IMR-90 (cell line): Measurements from ENCODE around the gene AP3D1. TPM values are rescaled to one million over a fixed set of nuclear protein-coding genes. Genes with fewer than 3 reads are reported as not detected.

Experiments
- ATAC-seq: fragments of 200-7000 bp; cut with Tn5 transposase; 2 replicates; pipeline ENCODE4 v1.9.1; 2020; ENCODE audit warnings: low read depth, mild to moderate bottlenecking, moderate library complexity
- BruUV-seq: library from RNA; stranded (reverse); fragments of 400-500 nt; replicated peaks from 2 replicates; lab custom pipeline; 2021; lab: Mats Ljungman, UMichigan
- CTCF ChIA-PET: fragments of 300-600 bp; formaldehyde crosslinking; extraction: SDS; loops from one replicate; lab custom pipeline; 2021; ENCODE audit warnings: antibody characterized with exemption; lab: Yijun Ruan, JAX
- POLR2A ChIA-PET: fragments of 300-600 bp; sonication (Branson Sonifier 250); formaldehyde crosslinking; loops from one replicate; lab custom pipeline; 2022; ENCODE audit warnings: antibody characterized with exemption; ENCODE audit not compliant: unreplicated experiment; lab: Charles Lee
- DNase-seq: peaks from one replicate; pipeline ENCODE4 v3.0.0; 2013
- H2AFZ ChIP-seq: replicated peaks from 2 replicates; pipeline ENCODE3; 2013; ENCODE audit warnings: low read length, mild to moderate bottlenecking; ENCODE audit not compliant: poor library complexity
- H2AK5ac ChIP-seq: 2 replicates; pipeline ENCODE4 v1.6.1; 2013; ENCODE audit warnings: low read depth, low read length, inconsistent platforms
- H2AK9ac ChIP-seq: replicated peaks from 2 replicates; pipeline ENCODE3; 2013; ENCODE audit warnings: mild to moderate bottlenecking, low read depth, low read length, moderate library complexity; ENCODE audit not compliant: poor library complexity
- H2BK120ac ChIP-seq: 2 replicates; pipeline ENCODE4 v1.6.1; 2013; ENCODE audit warnings: low read depth, low read length, inconsistent platforms
- H2BK15ac ChIP-seq: 3 replicates; pipeline ENCODE4 v1.6.1; 2013; ENCODE audit warnings: low read depth, low read length, inconsistent platforms
- H2BK20ac ChIP-seq: 2 replicates; pipeline ENCODE4 v1.6.1; 2013; ENCODE audit warnings: low read depth, mild to moderate bottlenecking, inconsistent platforms, low read length, moderate library complexity
- H2BK5ac ChIP-seq: 2 replicates; pipeline ENCODE4 v1.6.1; 2013; ENCODE audit warnings: mild to moderate bottlenecking, low read depth, low read length, inconsistent platforms; ENCODE audit not compliant: poor library complexity, severe bottlenecking
- H3K14ac ChIP-seq: replicated peaks from 2 replicates; pipeline ENCODE4 v1.6.1; 2013; ENCODE audit warnings: low read depth, low read length, inconsistent platforms
- H3K18ac ChIP-seq: 2 replicates; pipeline ENCODE4 v1.6.1; 2013; ENCODE audit warnings: low read depth, low read length, control low read depth
- H3K23ac ChIP-seq: 2 replicates; pipeline ENCODE4 v1.6.1; 2013; ENCODE audit warnings: low read depth, low read length, inconsistent platforms
- H3K27ac ChIP-seq: 2 replicates; pipeline ENCODE4 v1.5.1; 2013; ENCODE audit warnings: mild to moderate bottlenecking, control low read depth, low read length; ENCODE audit not compliant: insufficient read depth
- H3K27me3 ChIP-seq: 2 replicates; pipeline ENCODE4 v1.6.1; 2013; ENCODE audit warnings: low read length; ENCODE audit not compliant: control insufficient read depth, insufficient read depth
- H3K36me3 ChIP-seq: 2 replicates; pipeline ENCODE4 v1.6.1; 2013; ENCODE audit warnings: low read length, mixed read lengths; ENCODE audit not compliant: control insufficient read depth, insufficient read depth
- H3K4ac ChIP-seq: 2 replicates; pipeline ENCODE4 v1.6.1; 2013; ENCODE audit warnings: low read depth, low read length, inconsistent platforms
- H3K4me1 ChIP-seq: 2 replicates; pipeline ENCODE4 v1.6.1; 2013; ENCODE audit warnings: low read length, mixed read lengths; ENCODE audit not compliant: control insufficient read depth, insufficient read depth
- H3K4me2 ChIP-seq: 2 replicates; pipeline ENCODE4 v1.6.1; 2013; ENCODE audit warnings: low read depth, mild to moderate bottlenecking, control low read depth, low read length, moderate library complexity
- H3K4me3 ChIP-seq: 2 replicates; pipeline ENCODE4 v1.5.1; 2013; ENCODE audit warnings: low read depth, mild to moderate bottlenecking, control low read depth, low read length, moderate library complexity; ENCODE audit not compliant: insufficient read depth
- H3K56ac ChIP-seq: 2 replicates; pipeline ENCODE4 v1.6.1; 2013; ENCODE audit warnings: low read length, inconsistent platforms; ENCODE audit not compliant: insufficient read depth; ENCODE audit errors: extremely low read depth
- H3K79me1 ChIP-seq, 2 experiments: 2 replicates each; pipeline ENCODE4 v1.6.1; 2013; ENCODE audit warnings: low read length in 2 of 2, inconsistent platforms in 1 of 2, low read depth in 1 of 2
- H3K9ac ChIP-seq: 2 replicates; pipeline ENCODE4 v1.6.1; 2013; ENCODE audit warnings: low read depth, low read length, control low read depth
- H3K9me1 ChIP-seq: 2 replicates; pipeline ENCODE4 v1.6.1; 2013; ENCODE audit warnings: low read length, inconsistent platforms; ENCODE audit not compliant: insufficient read depth
- H3K9me3 ChIP-seq: 2 replicates; pipeline ENCODE4 v1.6.1; 2013; ENCODE audit warnings: low read length; ENCODE audit not compliant: control insufficient read depth, insufficient read depth
- H4K20me1 ChIP-seq: 2 replicates; pipeline ENCODE4 v1.6.1; 2013; ENCODE audit warnings: low read length, inconsistent platforms; ENCODE audit not compliant: insufficient read depth
- H4K5ac ChIP-seq: 2 replicates; pipeline ENCODE4 v1.6.1; 2013; ENCODE audit warnings: mild to moderate bottlenecking, low read depth, low read length, control low read depth
- H4K8ac ChIP-seq, 2 experiments: 2 replicates each; pipeline ENCODE4 v1.6.1; 2013; ENCODE audit warnings: low read depth in 2 of 2, low read length in 2 of 2, control low read depth in 1 of 2, inconsistent platforms in 1 of 2
- H4K91ac ChIP-seq: 2 replicates; pipeline ENCODE4 v1.6.1; 2013; ENCODE audit warnings: low read depth, low read length, inconsistent platforms; ENCODE audit not compliant: insufficient read depth
- CEBPB ChIP-seq: IDR thresholded peaks from 2 replicates; pipeline ENCODE4 v1.6.1; 2012; ENCODE audit warnings: low read depth, low read length, improper control_type of control experiment
- MXI1 ChIP-seq: IDR thresholded peaks from 2 replicates; pipeline ENCODE4 v1.6.1; 2012; ENCODE audit warnings: low read depth, mild to moderate bottlenecking, low read length, moderate library complexity, borderline replicate concordance
- POLR2A ChIP-seq: IDR thresholded peaks from 2 replicates; pipeline ENCODE4 v1.6.1; 2012; ENCODE audit warnings: mild to moderate bottlenecking, low read depth, low read length
- WGBS, 2 experiments: methylation state at CpG; one replicate each; pipeline versions ENCODE4 v1.1.5 to v1.1.7; 2013; ENCODE audit warnings: missing lambda C conversion rate in 2 of 2; ENCODE audit not compliant: insufficient read length in 1 of 2; ENCODE audit errors: extremely low coverage in 2 of 2; 5-methylcytosine and 5-hydroxymethylcytosine counted together
- dilution Hi-C: fragments of 300-500 bp; cut with HindIII; formaldehyde crosslinking; loops from one replicate; pipeline ENCODE4 v1.14.3; 2018; ENCODE audit warnings: low sequenced_read_pairs; ENCODE audit not compliant: unreplicated experiment
- in situ Hi-C: fragments of 300-500 bp; cut with MboI; formaldehyde crosslinking; loops from 3 replicates; pipeline ENCODE4 v1.14.3; 2019; ENCODE audit warnings: low sequenced_read_pairs, inconsistent platforms, mixed read lengths
- intact Hi-C: fragments of 100-400 bp; cut with micrococcal nuclease; formaldehyde crosslinking; loops from 2 replicates; pipeline ENCODE4 v1.10.0; 2022
- polyA plus RNA-seq, 3 experiments: library from polyadenylated mRNA; depleted of rRNA; stranded (reverse); fragments of >200 nt; gene quantifications; 2 replicates each; pipeline ENCODE4 v1.2.3, GENCODE V29; 2012; ENCODE audit warnings: low replicate concordance in 1 of 3
- total RNA-seq: library from RNA; depleted of rRNA; stranded (reverse); fragments of >200 nt; gene quantifications from 2 replicates; pipeline ENCODE4 v1.2.3, GENCODE V29; 2012

Gene AP3D1
- total and polyA plus RNA-seq, 2 of the 4 experiments (the other 2 are of a cell fraction) = 75.3 to 129 TPM

DNA sequence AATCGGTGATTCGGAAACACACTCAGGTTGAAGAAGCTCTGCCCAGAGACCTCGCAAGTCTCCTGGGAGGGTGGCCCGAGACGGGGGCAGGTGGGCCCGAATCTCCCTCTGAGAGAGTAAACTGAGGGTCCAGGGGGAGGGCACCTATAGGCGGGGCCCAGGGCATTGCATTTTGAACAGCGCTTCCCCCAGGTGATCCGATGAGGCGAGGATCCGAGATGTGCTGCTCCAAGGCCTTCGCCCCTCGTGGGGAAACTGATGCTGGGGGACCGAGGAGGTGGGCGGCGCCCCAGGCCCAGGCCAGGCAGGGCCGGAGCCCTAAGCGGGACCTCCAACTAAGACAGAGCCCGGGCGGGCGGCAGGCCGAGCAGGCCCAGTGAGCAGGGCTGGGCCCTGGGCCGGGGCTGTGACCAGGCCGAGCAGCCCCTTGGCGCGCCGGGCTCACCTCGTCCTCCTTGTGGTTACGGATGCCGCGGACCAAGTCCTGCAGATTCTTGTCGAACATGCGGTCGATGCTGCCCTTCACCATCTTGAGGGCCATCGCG lies 500 bp downstream of the AP3D1 start:
- ChIA-PET CTCF (no interaction called here), POLR2A (no interaction called here)
- H4K91ac ChIP-seq = peak overlapping the region; percentile 95
- H3K79me1 ChIP-seq = peaks cover 0 to 38% of the 10 kb centered on the region in 2 experiments; a peak in 2 of 4 replicates
- peaks cover 46% of the 10 kb centered on the region for H4K20me1 ChIP-seq
- peak overlapping the region; percentile 82 for H3K56ac ChIP-seq
- H3K4me1 ChIP-seq = peaks cover 12% of the 10 kb centered on the region
- H3K4me2 ChIP-seq = peak overlapping the region; percentile 97
- ATAC-seq = peak; percentile 15
- peak overlapping the region; percentile 91 for H2AFZ ChIP-seq
- dilution Hi-C loops (no loop called here), intact Hi-C loops (loop anchor here (5.0 kb wide), 1 partner anchor 134 kb away; the partner anchor contains the start of gene BTBD2), in situ Hi-C loops (loop anchor here (10.0 kb wide), 2 partner anchors 164 to 244 kb away; no protein-coding TSS in a partner anchor)
- peak overlapping the region; percentile 90 for H4K5ac ChIP-seq
- H3K4me3 ChIP-seq = peak overlapping the region; percentile 99
- TF ChIP-seq MXI1 (peak; percentile 7; the same call in 1 of the 2 replicates), CEBPB (no peak), POLR2A (peak; percentile 54; the same call in 1 of the 2 replicates)
- H2AK5ac ChIP-seq = peak overlapping the region; percentile 91
- H2BK15ac ChIP-seq = no peak overlapping the region
- H3K9me1 ChIP-seq = peaks cover 11% of the 10 kb centered on the region; the same call in 1 of the 2 replicates
- BruUV-seq = no TSS peak
- no peaks in the 10 kb centered on the region for H3K9me3 ChIP-seq
- H3K27me3 ChIP-seq = no peaks in the 10 kb centered on the region
- H3K36me3 ChIP-seq = peaks cover 6% of the 10 kb centered on the region
- peak overlapping the region; percentile 44; the same call in 1 of the 2 replicates for H3K18ac ChIP-seq
- H4K8ac ChIP-seq = peak overlapping the region; percentile 92 to 95
- no peak overlapping the region for H2BK20ac ChIP-seq
- peak overlapping the region; percentile 99 for H3K9ac ChIP-seq
- H3K27ac ChIP-seq = peak overlapping the region; percentile 97
- peak overlapping the region; percentile 100 for H2AK9ac ChIP-seq
- H2BK5ac ChIP-seq = peak overlapping the region; percentile 88
- no peak for DNase-seq
- H3K4ac ChIP-seq = peak overlapping the region; percentile 99
- peak overlapping the region; percentile 94 for H3K23ac ChIP-seq
- 2% methylated on average over 32 of the region's 36 CpGs; no CpG with 5 or more reads in 1 of the 2 experiments for WGBS, 2 experiments
- H2BK120ac ChIP-seq = peak overlapping the region; percentile 73; the same call in 1 of the 2 replicates
- peak overlapping the region; percentile 99 for H3K14ac ChIP-seq
